ENCODE results near the gene PIGC. TPM values are rescaled to one million over a fixed set of nuclear protein-coding genes. Genes with fewer than 3 reads are reported as not detected.

The PIGC gene
- total RNA-seq, 1 experiment from 2014 or later = 16.2 TPM

DNA sequence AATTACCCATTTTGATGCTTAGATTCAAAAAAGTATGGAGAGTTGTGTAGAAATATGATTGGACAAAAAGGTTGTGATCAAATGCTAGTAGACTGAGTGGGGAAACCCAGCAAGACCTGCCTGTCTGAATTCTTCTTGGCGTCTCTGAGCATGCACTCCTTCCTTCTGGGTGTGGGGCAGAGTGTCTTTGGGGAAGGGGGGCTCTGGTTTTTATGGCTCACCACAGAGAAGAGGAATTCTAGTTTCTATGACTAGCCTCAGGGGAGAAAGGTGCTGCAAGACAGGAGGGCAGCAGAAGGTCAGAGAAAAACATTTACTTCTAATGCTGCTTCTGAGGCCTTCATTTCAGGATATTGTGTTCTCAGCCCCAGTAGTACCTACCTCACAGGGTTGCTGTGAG lies 33.9 kb upstream of the PIGC start:
- no peaks in the 10 kb centered on the region for H3K9me3 Mint-ChIP-seq
- no peaks in the 10 kb centered on the region for H3K27me3 Mint-ChIP-seq (ENCODE audit: low read depth)
- H3K4me1 Mint-ChIP-seq = peaks cover 15% of the 10 kb centered on the region
- TF ChIP-seq KAT7 (CRISPR knock-in tag; IDR thresholded peaks at IDR 0.05; ENCODE audit: borderline replicate concordance) (no peak), FOXJ3 (CRISPR knock-in tag; IDR thresholded peaks at IDR 0.05; ENCODE audit: borderline replicate concordance) (no peak), ZNF232 (CRISPR knock-in tag; IDR thresholded peaks at IDR 0.05) (no peak), MYBL2 (CRISPR knock-in tag; IDR thresholded peaks at IDR 0.05) (no peak), TEAD1 (CRISPR knock-in tag; IDR thresholded peaks at IDR 0.05) (no peak), MXD4 (CRISPR knock-in tag; IDR thresholded peaks at IDR 0.05; ENCODE audit: borderline replicate concordance) (no peak), CBFB (CRISPR knock-in tag; IDR thresholded peaks at IDR 0.05; ENCODE audit: low read depth) (no peak), RELA (CRISPR knock-in tag; IDR thresholded peaks at IDR 0.05; ENCODE audit: borderline replicate concordance) (no peak), ETV6 (CRISPR knock-in tag; IDR thresholded peaks at IDR 0.05) (no peak), ZNF416 (CRISPR knock-in tag; IDR thresholded peaks at IDR 0.05) (no peak), ELF4 (CRISPR knock-in tag; IDR thresholded peaks at IDR 0.05; ENCODE audit: low read depth) (no peak)
- TF ChIP-seq, protein P1, sequence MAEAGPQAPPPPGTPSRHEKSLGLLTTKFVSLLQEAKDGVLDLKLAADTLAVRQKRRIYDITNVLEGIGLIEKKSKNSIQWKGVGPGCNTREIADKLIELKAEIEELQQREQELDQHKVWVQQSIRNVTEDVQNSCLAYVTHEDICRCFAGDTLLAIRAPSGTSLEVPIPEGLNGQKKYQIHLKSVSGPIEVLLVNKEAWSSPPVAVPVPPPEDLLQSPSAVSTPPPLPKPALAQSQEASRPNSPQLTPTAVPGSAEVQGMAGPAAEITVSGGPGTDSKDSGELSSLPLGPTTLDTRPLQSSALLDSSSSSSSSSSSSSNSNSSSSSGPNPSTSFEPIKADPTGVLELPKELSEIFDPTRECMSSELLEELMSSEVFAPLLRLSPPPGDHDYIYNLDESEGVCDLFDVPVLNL (CRISPR knock-in tag; IDR thresholded peaks at IDR 0.05; ENCODE audit: borderline replicate concordance, low read depth) = no peak
- TF ChIP-seq, protein P2, sequence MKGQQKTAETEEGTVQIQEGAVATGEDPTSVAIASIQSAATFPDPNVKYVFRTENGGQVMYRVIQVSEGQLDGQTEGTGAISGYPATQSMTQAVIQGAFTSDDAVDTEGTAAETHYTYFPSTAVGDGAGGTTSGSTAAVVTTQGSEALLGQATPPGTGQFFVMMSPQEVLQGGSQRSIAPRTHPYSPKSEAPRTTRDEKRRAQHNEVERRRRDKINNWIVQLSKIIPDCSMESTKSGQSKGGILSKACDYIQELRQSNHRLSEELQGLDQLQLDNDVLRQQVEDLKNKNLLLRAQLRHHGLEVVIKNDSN (CRISPR knock-in tag; IDR thresholded peaks at IDR 0.05) = no peak
- TF ChIP-seq, protein P3, sequence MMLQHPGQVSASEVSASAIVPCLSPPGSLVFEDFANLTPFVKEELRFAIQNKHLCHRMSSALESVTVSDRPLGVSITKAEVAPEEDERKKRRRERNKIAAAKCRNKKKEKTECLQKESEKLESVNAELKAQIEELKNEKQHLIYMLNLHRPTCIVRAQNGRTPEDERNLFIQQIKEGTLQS (CRISPR knock-in tag; conservative IDR thresholded peaks at IDR 0.05) = no peak
- POLR2A ChIA-PET = no interaction called here
- H3K4me3 Mint-ChIP-seq = no peak overlapping the region
- DNase-seq (ENCODE audit: low spot score) (no peak), ATAC-seq (no peak)
- CTCF ChIA-PET = no interaction called here
- H3K27ac Mint-ChIP-seq = no peak overlapping the region
- H3K36me3 Mint-ChIP-seq = no peaks in the 10 kb centered on the region

DNA sequence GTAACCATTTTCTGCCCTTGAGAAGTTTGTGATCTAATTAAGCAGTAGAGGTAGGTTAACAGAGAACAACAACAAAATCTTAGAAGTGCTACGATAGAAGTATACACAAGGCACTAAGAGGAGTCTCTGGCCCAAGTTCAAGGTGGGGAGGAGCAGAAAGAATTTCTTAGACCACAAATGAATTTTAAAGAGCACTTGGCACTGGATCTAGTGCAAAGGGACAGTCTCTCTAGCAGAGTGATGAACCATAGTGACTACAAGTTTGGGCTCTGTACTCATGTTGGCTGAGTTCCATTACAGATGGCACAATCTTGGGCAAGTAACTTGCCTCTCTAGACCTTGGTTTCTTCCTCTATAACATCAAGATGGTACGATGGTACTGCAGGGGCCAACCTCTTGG lies 33.3 kb upstream of the PIGC start:
- Mint-ChIP-seq H3K27ac (no peak overlapping the region), H3K9me3 (no peaks in the 10 kb centered on the region), H3K36me3 (no peaks in the 10 kb centered on the region), H3K27me3 (ENCODE audit: low read depth) (no peaks in the 10 kb centered on the region), H3K4me3 (no peak overlapping the region), H3K4me1 (peaks cover 15% of the 10 kb centered on the region)
- CTCF ChIA-PET = no interaction called here
- no peak for ATAC-seq
- POLR2A ChIA-PET = no interaction called here
- DNase-seq (ENCODE audit: low spot score) = no peak
- TF ChIP-seq, protein P4, sequence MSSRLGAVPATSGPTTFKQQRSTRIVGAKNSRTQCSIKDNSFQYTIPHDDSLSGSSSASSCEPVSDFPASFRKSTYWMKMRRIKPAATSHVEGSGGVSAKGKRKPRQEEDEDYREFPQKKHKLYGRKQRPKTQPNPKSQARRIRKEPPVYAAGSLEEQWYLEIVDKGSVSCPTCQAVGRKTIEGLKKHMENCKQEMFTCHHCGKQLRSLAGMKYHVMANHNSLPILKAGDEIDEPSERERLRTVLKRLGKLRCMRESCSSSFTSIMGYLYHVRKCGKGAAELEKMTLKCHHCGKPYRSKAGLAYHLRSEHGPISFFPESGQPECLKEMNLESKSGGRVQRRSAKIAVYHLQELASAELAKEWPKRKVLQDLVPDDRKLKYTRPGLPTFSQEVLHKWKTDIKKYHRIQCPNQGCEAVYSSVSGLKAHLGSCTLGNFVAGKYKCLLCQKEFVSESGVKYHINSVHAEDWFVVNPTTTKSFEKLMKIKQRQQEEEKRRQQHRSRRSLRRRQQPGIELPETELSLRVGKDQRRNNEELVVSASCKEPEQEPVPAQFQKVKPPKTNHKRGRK (CRISPR knock-in tag; IDR thresholded peaks at IDR 0.05; ENCODE audit: borderline replicate concordance) = no peak
- TF ChIP-seq, protein P5, sequence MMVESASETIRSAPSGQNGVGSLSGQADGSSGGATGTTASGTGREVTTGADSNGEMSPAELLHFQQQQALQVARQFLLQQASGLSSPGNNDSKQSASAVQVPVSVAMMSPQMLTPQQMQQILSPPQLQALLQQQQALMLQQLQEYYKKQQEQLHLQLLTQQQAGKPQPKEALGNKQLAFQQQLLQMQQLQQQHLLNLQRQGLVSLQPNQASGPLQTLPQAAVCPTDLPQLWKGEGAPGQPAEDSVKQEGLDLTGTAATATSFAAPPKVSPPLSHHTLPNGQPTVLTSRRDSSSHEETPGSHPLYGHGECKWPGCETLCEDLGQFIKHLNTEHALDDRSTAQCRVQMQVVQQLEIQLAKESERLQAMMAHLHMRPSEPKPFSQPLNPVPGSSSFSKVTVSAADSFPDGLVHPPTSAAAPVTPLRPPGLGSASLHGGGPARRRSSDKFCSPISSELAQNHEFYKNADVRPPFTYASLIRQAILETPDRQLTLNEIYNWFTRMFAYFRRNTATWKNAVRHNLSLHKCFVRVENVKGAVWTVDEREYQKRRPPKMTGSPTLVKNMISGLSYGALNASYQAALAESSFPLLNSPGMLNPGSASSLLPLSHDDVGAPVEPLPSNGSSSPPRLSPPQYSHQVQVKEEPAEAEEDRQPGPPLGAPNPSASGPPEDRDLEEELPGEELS (CRISPR knock-in tag; IDR thresholded peaks at IDR 0.05) = no peak
- TF ChIP-seq, protein P6, sequence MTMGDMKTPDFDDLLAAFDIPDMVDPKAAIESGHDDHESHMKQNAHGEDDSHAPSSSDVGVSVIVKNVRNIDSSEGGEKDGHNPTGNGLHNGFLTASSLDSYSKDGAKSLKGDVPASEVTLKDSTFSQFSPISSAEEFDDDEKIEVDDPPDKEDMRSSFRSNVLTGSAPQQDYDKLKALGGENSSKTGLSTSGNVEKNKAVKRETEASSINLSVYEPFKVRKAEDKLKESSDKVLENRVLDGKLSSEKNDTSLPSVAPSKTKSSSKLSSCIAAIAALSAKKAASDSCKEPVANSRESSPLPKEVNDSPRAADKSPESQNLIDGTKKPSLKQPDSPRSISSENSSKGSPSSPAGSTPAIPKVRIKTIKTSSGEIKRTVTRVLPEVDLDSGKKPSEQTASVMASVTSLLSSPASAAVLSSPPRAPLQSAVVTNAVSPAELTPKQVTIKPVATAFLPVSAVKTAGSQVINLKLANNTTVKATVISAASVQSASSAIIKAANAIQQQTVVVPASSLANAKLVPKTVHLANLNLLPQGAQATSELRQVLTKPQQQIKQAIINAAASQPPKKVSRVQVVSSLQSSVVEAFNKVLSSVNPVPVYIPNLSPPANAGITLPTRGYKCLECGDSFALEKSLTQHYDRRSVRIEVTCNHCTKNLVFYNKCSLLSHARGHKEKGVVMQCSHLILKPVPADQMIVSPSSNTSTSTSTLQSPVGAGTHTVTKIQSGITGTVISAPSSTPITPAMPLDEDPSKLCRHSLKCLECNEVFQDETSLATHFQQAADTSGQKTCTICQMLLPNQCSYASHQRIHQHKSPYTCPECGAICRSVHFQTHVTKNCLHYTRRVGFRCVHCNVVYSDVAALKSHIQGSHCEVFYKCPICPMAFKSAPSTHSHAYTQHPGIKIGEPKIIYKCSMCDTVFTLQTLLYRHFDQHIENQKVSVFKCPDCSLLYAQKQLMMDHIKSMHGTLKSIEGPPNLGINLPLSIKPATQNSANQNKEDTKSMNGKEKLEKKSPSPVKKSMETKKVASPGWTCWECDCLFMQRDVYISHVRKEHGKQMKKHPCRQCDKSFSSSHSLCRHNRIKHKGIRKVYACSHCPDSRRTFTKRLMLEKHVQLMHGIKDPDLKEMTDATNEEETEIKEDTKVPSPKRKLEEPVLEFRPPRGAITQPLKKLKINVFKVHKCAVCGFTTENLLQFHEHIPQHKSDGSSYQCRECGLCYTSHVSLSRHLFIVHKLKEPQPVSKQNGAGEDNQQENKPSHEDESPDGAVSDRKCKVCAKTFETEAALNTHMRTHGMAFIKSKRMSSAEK (CRISPR knock-in tag; IDR thresholded peaks at IDR 0.05; ENCODE audit: borderline replicate concordance) = no peak
- TF ChIP-seq, protein P7, sequence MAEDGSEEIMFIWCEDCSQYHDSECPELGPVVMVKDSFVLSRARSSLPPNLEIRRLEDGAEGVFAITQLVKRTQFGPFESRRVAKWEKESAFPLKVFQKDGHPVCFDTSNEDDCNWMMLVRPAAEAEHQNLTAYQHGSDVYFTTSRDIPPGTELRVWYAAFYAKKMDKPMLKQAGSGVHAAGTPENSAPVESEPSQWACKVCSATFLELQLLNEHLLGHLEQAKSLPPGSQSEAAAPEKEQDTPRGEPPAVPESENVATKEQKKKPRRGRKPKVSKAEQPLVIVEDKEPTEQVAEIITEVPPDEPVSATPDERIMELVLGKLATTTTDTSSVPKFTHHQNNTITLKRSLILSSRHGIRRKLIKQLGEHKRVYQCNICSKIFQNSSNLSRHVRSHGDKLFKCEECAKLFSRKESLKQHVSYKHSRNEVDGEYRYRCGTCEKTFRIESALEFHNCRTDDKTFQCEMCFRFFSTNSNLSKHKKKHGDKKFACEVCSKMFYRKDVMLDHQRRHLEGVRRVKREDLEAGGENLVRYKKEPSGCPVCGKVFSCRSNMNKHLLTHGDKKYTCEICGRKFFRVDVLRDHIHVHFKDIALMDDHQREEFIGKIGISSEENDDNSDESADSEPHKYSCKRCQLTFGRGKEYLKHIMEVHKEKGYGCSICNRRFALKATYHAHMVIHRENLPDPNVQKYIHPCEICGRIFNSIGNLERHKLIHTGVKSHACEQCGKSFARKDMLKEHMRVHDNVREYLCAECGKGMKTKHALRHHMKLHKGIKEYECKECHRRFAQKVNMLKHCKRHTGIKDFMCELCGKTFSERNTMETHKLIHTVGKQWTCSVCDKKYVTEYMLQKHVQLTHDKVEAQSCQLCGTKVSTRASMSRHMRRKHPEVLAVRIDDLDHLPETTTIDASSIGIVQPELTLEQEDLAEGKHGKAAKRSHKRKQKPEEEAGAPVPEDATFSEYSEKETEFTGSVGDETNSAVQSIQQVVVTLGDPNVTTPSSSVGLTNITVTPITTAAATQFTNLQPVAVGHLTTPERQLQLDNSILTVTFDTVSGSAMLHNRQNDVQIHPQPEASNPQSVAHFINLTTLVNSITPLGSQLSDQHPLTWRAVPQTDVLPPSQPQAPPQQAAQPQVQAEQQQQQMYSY (CRISPR knock-in tag; IDR thresholded peaks at IDR 0.05) = no peak
- TF ChIP-seq GRHL2 (CRISPR knock-in tag; IDR thresholded peaks at IDR 0.05; ENCODE audit: insufficient replicate concordance, severe bottlenecking) = no peak
